GM23338 (cell line): Measurements from ENCODE around the gene PPFIA1. TPM values are rescaled to one million over a fixed set of nuclear protein-coding genes. Genes with fewer than 3 reads are reported as not detected.

Experiments used
- ATAC-seq: fragments of 200-7000 bp; cut with Tn5 transposase; 3 replicates; pipeline ENCODE4 v1.9.1; 2020
- DNase-seq: peaks from one replicate; pipeline ENCODE4 v3.0.0-alpha.2; 2015; ENCODE audit warnings: low spot score
- H2AFZ ChIP-seq: fragments of 200-600 bp; sonication (generic); 2 replicates; pipeline ENCODE4 v1.8.0; 2016; ENCODE audit warnings: antibody characterized with exemption, mild to moderate bottlenecking, moderate library complexity
- H3F3A ChIP-seq: fragments of 200-600 bp; sonication (generic); replicated peaks from 2 replicates; pipeline ENCODE4 v1.8.0; 2017; ENCODE audit warnings: antibody characterized with exemption, mixed run types, low read depth
- H3K27ac ChIP-seq: fragments of 200-600 bp; sonication (generic); 2 replicates; pipeline ENCODE4 v1.6.1; 2016; ENCODE audit warnings: low read depth
- H3K27me3 ChIP-seq: fragments of 200-600 bp; sonication (generic); 2 replicates; pipeline ENCODE4 v1.8.0; 2016; ENCODE audit warnings: mild to moderate bottlenecking, mixed run types, moderate library complexity; ENCODE audit not compliant: insufficient read depth
- H3K36me3 ChIP-seq: fragments of 200-600 bp; sonication (generic); 2 replicates; pipeline ENCODE4 v1.8.0; 2016; ENCODE audit warnings: mild to moderate bottlenecking; ENCODE audit not compliant: insufficient read depth
- H3K4me1 ChIP-seq: fragments of 200-600 bp; sonication (generic); 2 replicates; pipeline ENCODE4 v1.8.0; 2016; ENCODE audit warnings: mild to moderate bottlenecking, moderate library complexity; ENCODE audit not compliant: insufficient read depth
- H3K4me2 ChIP-seq: fragments of 200-600 bp; sonication (generic); 2 replicates; pipeline ENCODE4 v1.7.1; 2017; ENCODE audit warnings: mixed run types
- H3K4me3 ChIP-seq: fragments of 200-600 bp; sonication (generic); 2 replicates; pipeline ENCODE4 v1.6.1; 2016; ENCODE audit warnings: mixed run types
- H3K79me2 ChIP-seq: fragments of 200-600 bp; sonication (generic); replicated peaks from 2 replicates; pipeline ENCODE4 v1.8.0; 2017; ENCODE audit warnings: mild to moderate bottlenecking; ENCODE audit not compliant: insufficient read depth
- H3K9me2 ChIP-seq: fragments of 200-600 bp; sonication (generic); 2 replicates; pipeline ENCODE4 v1.8.0; 2017; ENCODE audit not compliant: insufficient read depth
- H4K20me1 ChIP-seq: fragments of 200-600 bp; sonication (generic); replicated peaks from 2 replicates; pipeline ENCODE4 v1.8.0; 2017; ENCODE audit warnings: mild to moderate bottlenecking; ENCODE audit not compliant: insufficient read depth
- H3K27ac Mint-ChIP-seq: 2 replicates; pipeline ENCODE4 v1.8.0; 2020; ENCODE audit warnings: inconsistent platforms, mild to moderate bottlenecking, moderate library complexity, mixed read lengths
- H3K27me3 Mint-ChIP-seq: 3 replicates; pipeline ENCODE4 v1.8.0; 2022; ENCODE audit warnings: low read depth, mild to moderate bottlenecking, moderate library complexity, mixed read lengths, inconsistent platforms; ENCODE audit not compliant: insufficient read depth, poor library complexity
- H3K36me3 Mint-ChIP-seq: 3 replicates; pipeline ENCODE4 v1.8.0; 2021; ENCODE audit warnings: low read depth, mild to moderate bottlenecking, inconsistent platforms, moderate library complexity, mixed read lengths
- H3K4me1 Mint-ChIP-seq: 3 replicates; pipeline ENCODE4 v1.8.0; 2020; ENCODE audit warnings: mild to moderate bottlenecking, inconsistent platforms, mixed read lengths
- H3K4me3 Mint-ChIP-seq: 3 replicates; pipeline ENCODE4 v1.8.0; 2021; ENCODE audit warnings: moderate library complexity, mild to moderate bottlenecking, inconsistent platforms, mixed read lengths
- H3K9me3 Mint-ChIP-seq: 3 replicates; pipeline ENCODE4 v1.8.0; 2020; ENCODE audit warnings: moderate library complexity, mild to moderate bottlenecking, inconsistent platforms, mixed read lengths
- CREB1 ChIP-seq: fragments of 250-450 bp; sonication (Bioruptor Pico); IDR thresholded peaks from 2 replicates; pipeline ENCODE4 v1.5.0; 2020; ENCODE audit warnings: low read depth, mild to moderate bottlenecking, moderate library complexity
- CTCF ChIP-seq, 2 experiments: fragments of 200-600 bp in 1 of 2; sonication (generic) in 1 of 2; conservative IDR thresholded peaks; 2 replicates each; pipeline versions ENCODE4 v1.5.1 to v1.6.1; 2016 to 2017; ENCODE audit warnings: antibody characterized with exemption in 2 of 2, low read depth in 2 of 2, mild to moderate bottlenecking in 2 of 2, moderate library complexity in 1 of 2
- ETS1 ChIP-seq: IDR thresholded peaks from 2 replicates; pipeline ENCODE4 v1.6.1; 2016; ENCODE audit warnings: antibody characterized with exemption
- EZH2 ChIP-seq: fragments of 200-600 bp; sonication (generic); IDR thresholded peaks from one replicate; pipeline ENCODE4 v1.8.0; 2017; ENCODE audit warnings: antibody characterized with exemption, mild to moderate bottlenecking, low read depth; ENCODE audit not compliant: unreplicated experiment
- EZH2phosphoT487 ChIP-seq: fragments of 200-600 bp; sonication (generic); IDR thresholded peaks from one replicate; pipeline ENCODE4 v1.8.1; 2018; ENCODE audit warnings: antibody characterized with exemption; ENCODE audit not compliant: unreplicated experiment
- JUNB ChIP-seq: IDR thresholded peaks from one replicate; pipeline ENCODE4 v1.6.1; 2016; ENCODE audit warnings: antibody characterized with exemption; ENCODE audit not compliant: unreplicated experiment
- NANOG ChIP-seq: IDR thresholded peaks from 2 replicates; pipeline ENCODE4 v1.6.1; 2016; ENCODE audit warnings: antibody characterized with exemption, borderline replicate concordance
- POLR2AphosphoS5 ChIP-seq: IDR thresholded peaks from 2 replicates; pipeline ENCODE4 v1.6.1; 2016; ENCODE audit warnings: antibody characterized with exemption, low read depth
- REST ChIP-seq: IDR thresholded peaks from one replicate; pipeline ENCODE4 v1.6.1; 2018; ENCODE audit warnings: antibody characterized with exemption; ENCODE audit not compliant: unreplicated experiment
- STAT1 ChIP-seq: IDR thresholded peaks from one replicate; pipeline ENCODE4 v1.6.1; 2016; ENCODE audit warnings: antibody characterized with exemption; ENCODE audit not compliant: unreplicated experiment
- ZNF114 ChIP-seq: fragments of 250-450 bp; sonication (Bioruptor Pico); IDR thresholded peaks from 2 replicates; pipeline ENCODE4 v1.5.0; 2020; ENCODE audit warnings: mild to moderate bottlenecking, moderate library complexity
- ZNF331 ChIP-seq: fragments of 250-450 bp; sonication (Bioruptor Pico); IDR thresholded peaks from 2 replicates; pipeline ENCODE4 v1.5.0; 2020; ENCODE audit warnings: low read depth, mild to moderate bottlenecking, moderate library complexity
- ZNF462 ChIP-seq: fragments of 250-450 bp; sonication (Bioruptor Pico); IDR thresholded peaks from 2 replicates; pipeline ENCODE4 v1.5.0; 2020; ENCODE audit warnings: mild to moderate bottlenecking, moderate library complexity
- polyA plus RNA-seq: library from polyadenylated mRNA; unstranded; fragments of >200 nt; fragmentation: Nextera tagmentation; extraction: Ambion mirVana; gene quantifications from 2 replicates; pipeline ENCODE4 v1.2.1, GENCODE V29; 2016
- total RNA-seq: library from RNA; depleted of rRNA; stranded (reverse); fragments of >200 nt; shearing (Covaris generic); gene quantifications from 2 replicates; pipeline ENCODE4 v1.2.3, GENCODE V29; 2014

Gene PPFIA1
- total and polyA plus RNA-seq, 2 experiments from 2014 or later, result 41.7 to 62.0 TPM

DNA sequence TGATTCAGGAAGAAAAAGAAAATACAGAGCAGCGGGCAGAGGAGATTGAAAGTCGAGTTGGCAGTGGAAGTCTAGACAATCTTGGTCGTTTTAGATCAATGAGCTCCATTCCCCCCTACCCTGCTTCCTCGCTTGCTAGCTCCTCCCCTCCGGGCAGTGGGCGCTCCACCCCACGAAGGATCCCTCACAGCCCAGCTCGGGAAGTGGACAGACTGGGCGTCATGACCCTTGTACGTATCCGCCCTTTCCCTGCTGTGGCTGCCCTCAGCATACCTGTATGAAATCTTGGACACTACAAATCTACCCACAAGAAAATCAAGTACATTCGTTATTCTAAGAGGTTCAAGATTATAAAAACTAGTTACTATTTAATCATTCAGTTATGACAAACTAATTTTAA lies 77.7 kb downstream of the PPFIA1 start:
- H3K9me3 Mint-ChIP-seq, result no peaks in the 10 kb centered on the region

More for the DNA sequence above, 77.7 kb downstream of the PPFIA1 start:
- no peaks in the 10 kb centered on the region for H3K9me2 ChIP-seq
- TF ChIP-seq JUNB (no peak), POLR2AphosphoS5 (no peak), ZNF114 (no peak), CREB1 (no peak), EZH2phosphoT487 (no peak), EZH2 (no peak), NANOG (no peak), ZNF331 (CRISPR knock-in tag) (no peak), ETS1 (no peak), ZNF462 (CRISPR knock-in tag) (no peak), STAT1 (no peak), CTCF (conservative IDR thresholded peaks at IDR 0.05; ENCODE audit: low read depth in 2 of 2) (no peak), REST (no peak)
- H3K27me3 ChIP-seq, result no peaks in the 10 kb centered on the region
- no peaks in the 10 kb centered on the region for H3K4me1 Mint-ChIP-seq
- peaks cover 5% of the 10 kb centered on the region for H3K27me3 Mint-ChIP-seq
- DNase-seq, result no peak
- peaks cover 13% of the 10 kb centered on the region; the same call in 1 of the 2 replicates for H4K20me1 ChIP-seq
- no peak overlapping the region for H3K4me2 ChIP-seq
- H3K4me1 ChIP-seq, result no peaks in the 10 kb centered on the region
- H3K27ac ChIP-seq, result no peak overlapping the region
- no peak for ATAC-seq
- peaks cover 59% of the 10 kb centered on the region for H3K36me3 Mint-ChIP-seq
- H3K79me2 ChIP-seq, result no peaks in the 10 kb centered on the region; the same call in 1 of the 2 replicates
- no peak overlapping the region for H3K27ac Mint-ChIP-seq
- H3K36me3 ChIP-seq, result peaks cover 36% of the 10 kb centered on the region
- no peak overlapping the region for H3K4me3 Mint-ChIP-seq
- H3F3A ChIP-seq, result no peaks in the 10 kb centered on the region
- no peak overlapping the region for H2AFZ ChIP-seq
- H3K4me3 ChIP-seq, result no peak overlapping the region
